Measurements from ENCODE around the gene IFT74.

- TF ChIP-seq CTCF (IDR thresholded peaks at IDR 0.05) (no peak), POLR2A (IDR thresholded peaks at IDR 0.05) (no peak)
Observed at GRCh38 chr9:26974927-26975326, 18.7 kb downstream of the IFT74 start.

Data from uterus (tissue), 2 donors.